CD4-positive, alpha-beta T cell (primary cell): ENCODE results near the gene SRPK2. TPM values are rescaled to one million over a fixed set of nuclear protein-coding genes. Genes with fewer than 3 reads are reported as not detected.

Experiments used
- ATAC-seq: fragments of 200-7000 bp; cut with Tn5 transposase; one replicate; pipeline ENCODE4 v1.10.0; 2022; ENCODE audit warnings: mild to moderate bottlenecking; ENCODE audit not compliant: poor library complexity
- CTCF ChIA-PET: fragments of 350-600 bp; sonication (Branson Sonifier 250); formaldehyde crosslinking; loops from one replicate; lab custom pipeline; 2021; ENCODE audit warnings: antibody characterized with exemption, inconsistent platforms; lab: Charles Lee
- POLR2A ChIA-PET: fragments of 350-600 bp; sonication (Branson Sonifier 250); formaldehyde crosslinking; loops from one replicate; lab custom pipeline; 2021; ENCODE audit warnings: antibody characterized with exemption, inconsistent platforms; lab: Charles Lee
- DNase-seq, 14 experiments: peaks; one replicate each; pipeline ENCODE4 v3.0.0-alpha.2; 2013 to 2020; ENCODE audit warnings: mixed read lengths in 2 of 14
- H3K27ac ChIP-seq, 2 donors: one replicate each; pipeline versions ENCODE4 v1.5.1 to v1.7.0; 2013; ENCODE audit warnings: low read length in 2 of 2, low read depth in 1 of 2, mild to moderate bottlenecking in 1 of 2
- H3K27me3 ChIP-seq, 2 experiments: 1 replicate in 1 of 2; 2 replicates in 1 of 2; pipeline versions ENCODE4 v1.6.1 to v1.7.0; 2013; ENCODE audit warnings: low read length in 2 of 2, control low read depth in 1 of 2, mild to moderate bottlenecking in 1 of 2, moderate library complexity in 1 of 2; ENCODE audit not compliant: insufficient read depth in 2 of 2, control insufficient read depth in 1 of 2
- H3K36me3 ChIP-seq: one replicate; pipeline ENCODE4 v1.6.1; 2013; ENCODE audit warnings: low read length, control low read depth; ENCODE audit not compliant: insufficient read depth
- H3K4me1 ChIP-seq: one replicate; pipeline ENCODE4 v1.6.1; 2013; ENCODE audit warnings: low read length, control low read depth; ENCODE audit not compliant: insufficient read depth
- H3K4me3 ChIP-seq: one replicate; pipeline ENCODE4 v1.5.1; 2013; ENCODE audit warnings: mild to moderate bottlenecking, low read length, moderate library complexity
- H3K9me3 ChIP-seq, 2 experiments: 1 replicate in 1 of 2; 2 replicates in 1 of 2; pipeline versions ENCODE4 v1.6.1 to v1.7.0; 2013; ENCODE audit warnings: low read length in 2 of 2, mild to moderate bottlenecking in 2 of 2, control low read depth in 1 of 2, moderate library complexity in 1 of 2; ENCODE audit not compliant: control insufficient read depth in 1 of 2, insufficient read depth in 1 of 2
- H3K27ac Mint-ChIP-seq: one replicate; pipeline ENCODE4 v1.8.0; 2020; ENCODE audit warnings: mixed read lengths
- H3K27me3 Mint-ChIP-seq: one replicate; pipeline ENCODE4 v1.8.0; 2021; ENCODE audit warnings: mixed read lengths
- H3K36me3 Mint-ChIP-seq: one replicate; pipeline ENCODE4 v1.8.0; 2021; ENCODE audit warnings: low read depth, mixed read lengths
- H3K4me1 Mint-ChIP-seq: one replicate; pipeline ENCODE4 v1.8.0; 2021; ENCODE audit warnings: low read depth, mixed read lengths
- H3K4me3 Mint-ChIP-seq: one replicate; pipeline ENCODE4 v1.8.0; 2020; ENCODE audit warnings: mild to moderate bottlenecking, mixed read lengths
- H3K9me3 Mint-ChIP-seq: one replicate; pipeline ENCODE4 v1.8.0; 2020; ENCODE audit warnings: mixed read lengths
- intact Hi-C, 2 experiments: fragments of 100-400 bp; cut with DNase I in 1 of 2; cut with micrococcal nuclease in 1 of 2; formaldehyde crosslinking; loops; one replicate each; pipeline versions ENCODE4 v1.15.1 to v1.9.0; 2023 to 2025; cut with DNase I, micrococcal nuclease
- total RNA-seq, 174 experiments: library from RNA in 2 of 174; stranded (reverse) in 2 of 174; gene quantifications; one replicate each; pipeline ENCODE4 v1.2.3 and lab custom pipeline; 2021 to 2026
- TF ChIP-seq, protein P1 (sequence below): fragments of 200-600 bp; IDR thresholded peaks from one replicate; pipeline ENCODE4 v1.8.0; 2022; ENCODE audit warnings: antibody characterized with exemption, mild to moderate bottlenecking

Gene SRPK2
- total RNA-seq, 2 experiments from 2014 or later, result 39.9 to 40.9 TPM

DNA sequence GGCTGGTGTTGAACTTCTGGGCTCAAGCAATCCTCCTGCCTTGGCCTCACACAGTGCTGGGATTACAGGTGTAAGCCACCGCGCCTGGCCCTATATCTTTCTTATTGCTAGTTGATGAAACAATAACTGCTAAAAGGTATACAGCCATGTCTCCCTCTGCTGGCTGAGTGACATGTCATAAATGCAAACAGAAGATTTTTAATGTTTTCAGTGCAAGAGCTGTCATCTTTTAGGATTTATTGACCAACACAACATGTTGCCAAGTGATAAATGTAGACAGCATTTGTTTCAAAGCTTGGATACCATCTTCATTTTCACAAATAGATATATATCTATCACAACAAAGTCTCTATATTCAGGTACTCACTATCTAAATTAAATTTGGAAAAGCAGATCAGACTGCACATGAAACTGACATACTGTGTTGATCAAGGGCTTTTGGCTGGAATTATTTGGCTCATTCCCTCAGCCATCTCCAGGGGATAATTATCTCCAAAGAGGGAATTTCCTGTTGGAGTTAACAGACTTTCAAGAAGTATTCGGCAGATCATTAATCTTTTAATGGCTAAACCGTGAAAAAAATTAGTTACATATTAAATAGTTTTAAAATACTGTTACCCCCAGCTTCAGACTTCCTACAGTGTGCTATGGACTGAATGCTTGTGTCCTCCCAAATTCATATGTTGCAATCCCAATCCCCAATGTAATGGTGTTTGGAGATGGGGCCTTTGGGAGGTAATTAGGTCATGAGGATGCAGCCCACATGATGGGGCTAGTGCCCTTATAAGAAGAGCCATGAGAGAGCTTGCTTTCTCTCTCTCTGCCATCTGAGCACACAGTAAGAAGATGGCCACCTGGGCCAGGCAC lies 41.3 kb upstream of the SRPK2 start:
- TF ChIP-seq, protein P1, sequence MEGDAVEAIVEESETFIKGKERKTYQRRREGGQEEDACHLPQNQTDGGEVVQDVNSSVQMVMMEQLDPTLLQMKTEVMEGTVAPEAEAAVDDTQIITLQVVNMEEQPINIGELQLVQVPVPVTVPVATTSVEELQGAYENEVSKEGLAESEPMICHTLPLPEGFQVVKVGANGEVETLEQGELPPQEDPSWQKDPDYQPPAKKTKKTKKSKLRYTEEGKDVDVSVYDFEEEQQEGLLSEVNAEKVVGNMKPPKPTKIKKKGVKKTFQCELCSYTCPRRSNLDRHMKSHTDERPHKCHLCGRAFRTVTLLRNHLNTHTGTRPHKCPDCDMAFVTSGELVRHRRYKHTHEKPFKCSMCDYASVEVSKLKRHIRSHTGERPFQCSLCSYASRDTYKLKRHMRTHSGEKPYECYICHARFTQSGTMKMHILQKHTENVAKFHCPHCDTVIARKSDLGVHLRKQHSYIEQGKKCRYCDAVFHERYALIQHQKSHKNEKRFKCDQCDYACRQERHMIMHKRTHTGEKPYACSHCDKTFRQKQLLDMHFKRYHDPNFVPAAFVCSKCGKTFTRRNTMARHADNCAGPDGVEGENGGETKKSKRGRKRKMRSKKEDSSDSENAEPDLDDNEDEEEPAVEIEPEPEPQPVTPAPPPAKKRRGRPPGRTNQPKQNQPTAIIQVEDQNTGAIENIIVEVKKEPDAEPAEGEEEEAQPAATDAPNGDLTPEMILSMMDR, result peak; percentile 72
- Mint-ChIP-seq H3K9me3 (no peaks in the 10 kb centered on the region), H3K27ac (no peak overlapping the region), H3K27me3 (no peaks in the 10 kb centered on the region), H3K36me3 (no peaks in the 10 kb centered on the region), H3K4me1 (peaks cover 7% of the 10 kb centered on the region), H3K4me3 (no peak overlapping the region)
- POLR2A ChIA-PET, result interaction anchor here (0.6 to 1.9 kb wide), 5 partner anchors 10 to 449 kb away, joined by 3 to 6 read pairs (median 3); no protein-coding TSS in a partner anchor
- CTCF ChIA-PET, result interaction anchor here (0.6 to 1.4 kb wide), 8 partner anchors 14 to 293 kb away, joined by 3 to 4 read pairs (median 3); no protein-coding TSS in a partner anchor
- H3K36me3 ChIP-seq, result no peaks in the 10 kb centered on the region
- ATAC-seq (peak; percentile 76), DNase-seq (peak; percentile 23 to 78 (median 45))
- peaks cover 3% of the 10 kb centered on the region for H3K4me1 ChIP-seq
- intact Hi-C loops, result loop anchor here (1.0 to 5.0 kb wide), 6 partner anchors 59 to 508 kb away; no protein-coding TSS in a partner anchor
- H3K27me3 ChIP-seq, result no peaks in the 10 kb centered on the region
- no peak overlapping the region for H3K4me3 ChIP-seq
- H3K9me3 ChIP-seq, result no peaks in the 10 kb centered on the region
- no peak overlapping the region for H3K27ac ChIP-seq

DNA sequence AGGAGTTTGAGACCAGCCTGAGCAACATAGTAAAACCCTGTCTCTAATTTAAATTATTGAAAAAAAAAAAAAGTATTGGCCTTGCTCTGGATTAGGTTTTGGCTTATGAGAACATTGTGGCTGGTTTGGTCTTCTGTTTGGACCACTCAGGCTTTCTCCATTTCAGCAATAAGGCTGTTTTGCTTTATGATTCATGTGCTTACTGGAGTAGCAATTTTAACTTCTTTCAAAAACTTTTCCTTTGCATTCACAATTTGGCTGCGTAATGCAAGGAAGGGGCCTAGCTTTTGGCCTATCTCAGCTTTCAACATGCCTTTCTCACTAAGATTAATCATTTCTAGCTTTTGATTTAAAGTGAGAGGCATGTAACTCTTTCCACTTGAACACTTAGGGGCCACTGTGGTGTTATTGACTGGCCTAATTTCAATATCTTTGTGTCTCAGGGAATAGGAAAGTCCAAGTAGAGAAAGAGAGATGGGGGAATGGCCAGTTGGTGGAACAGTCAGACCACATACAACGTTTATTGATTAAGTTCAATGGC lies 38.0 kb upstream of the SRPK2 start:
- Mint-ChIP-seq H3K4me1 (peaks cover 7% of the 10 kb centered on the region), H3K4me3 (no peak overlapping the region), H3K9me3 (no peaks in the 10 kb centered on the region), H3K27ac (no peak overlapping the region), H3K36me3 (no peaks in the 10 kb centered on the region), H3K27me3 (no peaks in the 10 kb centered on the region)
- CTCF ChIA-PET, result no interaction called here
- ATAC-seq, result no peak
- intact Hi-C loops, result loop anchor here (5.0 kb wide), 2 partner anchors 449 to 504 kb away; no protein-coding TSS in a partner anchor
- H3K9me3 ChIP-seq, result no peaks in the 10 kb centered on the region
- H3K4me1 ChIP-seq, result peaks cover 3% of the 10 kb centered on the region
- no peak for DNase-seq
- TF ChIP-seq, protein P1, result no peak
- no peak overlapping the region for H3K4me3 ChIP-seq
- no peak overlapping the region for H3K27ac ChIP-seq
- no peaks in the 10 kb centered on the region for H3K27me3 ChIP-seq
- H3K36me3 ChIP-seq, result no peaks in the 10 kb centered on the region
- POLR2A ChIA-PET, result interaction anchor here (0.6 kb wide), 1 partner anchor 285 kb away, joined by 3 read pairs; no protein-coding TSS in a partner anchor

DNA sequence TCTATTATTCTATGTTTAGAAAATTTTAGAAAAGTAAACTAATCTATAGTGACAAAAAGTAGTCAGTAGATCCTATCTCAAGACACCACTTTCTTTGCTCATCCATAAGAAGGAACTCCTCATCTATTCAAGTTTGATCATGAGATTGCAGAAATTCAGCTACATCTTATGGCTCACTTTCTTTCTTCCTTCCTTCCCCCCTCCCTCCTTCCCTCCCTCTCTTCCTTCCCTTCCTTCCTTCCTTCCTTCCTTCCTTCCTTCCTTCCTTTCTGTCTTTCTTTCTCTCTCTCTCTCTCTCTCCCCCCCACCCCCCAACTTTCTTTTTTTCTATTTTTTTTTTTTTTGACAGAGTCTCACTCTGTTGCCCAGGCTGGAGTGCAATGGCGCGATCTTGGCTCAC lies 35.3 kb upstream of the SRPK2 start:
- Mint-ChIP-seq H3K4me1 (no peaks in the 10 kb centered on the region), H3K36me3 (no peaks in the 10 kb centered on the region), H3K27me3 (no peaks in the 10 kb centered on the region), H3K9me3 (no peaks in the 10 kb centered on the region), H3K27ac (no peak overlapping the region), H3K4me3 (no peak overlapping the region)
- no peak for ATAC-seq
- intact Hi-C loops, result no loop called here
- TF ChIP-seq, protein P1, result no peak
- no peaks in the 10 kb centered on the region for H3K36me3 ChIP-seq
- ChIA-PET CTCF (no interaction called here), POLR2A (no interaction called here)
- H3K9me3 ChIP-seq, result no peaks in the 10 kb centered on the region
- H3K27me3 ChIP-seq, result no peaks in the 10 kb centered on the region
- DNase-seq, result no peak
- H3K4me1 ChIP-seq, result no peaks in the 10 kb centered on the region
- H3K4me3 ChIP-seq, result no peak overlapping the region
- H3K27ac ChIP-seq, result no peak overlapping the region
